HCT116 (cell line): ENCODE measurements around the gene FERMT2. TPM values are rescaled to one million over a fixed set of nuclear protein-coding genes. Genes with fewer than 3 reads are reported as not detected.

Source experiments
- ATAC-seq: fragments of 200-7000 bp; cut with Tn5 transposase; 2 replicates; pipeline ENCODE4 v1.9.1; 2020; ENCODE audit warnings: mild to moderate bottlenecking, moderate library complexity
- BruUV-seq: library from RNA; stranded (reverse); fragments of 400-500 nt; replicated peaks from 2 replicates; lab custom pipeline; 2021; lab: Mats Ljungman, UMichigan
- CTCF ChIA-PET: fragments of 300-600 bp; sonication (Branson Sonifier 250); formaldehyde crosslinking; loops from one replicate; lab custom pipeline; 2021; ENCODE audit warnings: antibody characterized with exemption; lab: Charles Lee
- POLR2A ChIA-PET: fragments of 300-600, 350-600 bp; sonication (Branson Sonifier 250); formaldehyde crosslinking; loops from one replicate; lab custom pipeline; 2021; ENCODE audit warnings: antibody characterized with exemption; lab: Charles Lee
- RAD21 ChIA-PET, 2 experiments: fragments of 300-600 bp; sonication (Branson Sonifier 250); formaldehyde crosslinking; loops; one replicate each; lab custom pipeline; 2023; ENCODE audit warnings: low total read pairs in 2 of 2; ENCODE audit not compliant: uncharacterized antibody in 2 of 2, unreplicated experiment in 2 of 2, low non-redundant PET in 1 of 2; lab: Charles Lee
- DNase-seq: peaks from one replicate; pipeline ENCODE4 v3.0.0-alpha.2; 2010; ENCODE audit warnings: low read depth, low spot score
- H2AFZ ChIP-seq: fragments of 200-600 bp; shearing (Covaris generic), sonication (generic); 2 replicates; pipeline ENCODE4 v1.6.1; 2017; ENCODE audit warnings: low read depth, mixed run types, mixed read lengths, antibody characterized with exemption, low read length; ENCODE audit not compliant: poor library complexity, severe bottlenecking
- H3K27ac ChIP-seq: 2 replicates; pipeline ENCODE4 v1.5.1; 2012; ENCODE audit warnings: low read depth, low read length
- H3K27me3 ChIP-seq: fragments of 200-600 bp; sonication (generic); 2 replicates; pipeline ENCODE4 v1.6.1; 2016; ENCODE audit warnings: mixed run types, low read length, mixed read lengths; ENCODE audit not compliant: insufficient read depth
- H3K36me3 ChIP-seq, 2 experiments: fragments of 200-500 bp in 1 of 2; fragments of 200-600 bp in 1 of 2; sonication (Bioruptor generic) in 1 of 2; sonication (generic) in 1 of 2; 2 replicates each; pipeline versions ENCODE4 v1.5.1 to v1.6.1; 2014 to 2016; ENCODE audit warnings: low read length in 2 of 2, inconsistent platforms in 1 of 2, mixed read lengths in 1 of 2, mixed run types in 1 of 2; ENCODE audit not compliant: insufficient read depth in 2 of 2, control insufficient read depth in 1 of 2
- H3K4me1 ChIP-seq, 2 experiments: fragments of 200-600 bp in 1 of 2; sonication (generic) in 1 of 2; 2 replicates each; pipeline versions ENCODE4 v1.5.1 to v1.6.1; 2012 to 2017; ENCODE audit warnings: low read length in 2 of 2, inconsistent platforms in 1 of 2, mild to moderate bottlenecking in 1 of 2, mixed read lengths in 1 of 2, mixed run types in 1 of 2, moderate library complexity in 1 of 2; ENCODE audit not compliant: insufficient read depth in 2 of 2, control insufficient read depth in 1 of 2
- H3K4me2 ChIP-seq: fragments of 200-600 bp; sonication (generic); 2 replicates; pipeline ENCODE4 v1.6.1; 2017; ENCODE audit warnings: mixed run types, low read length, mixed read lengths
- H3K4me3 ChIP-seq, 2 experiments: fragments of 200-600 bp in 1 of 2; sonication (generic) in 1 of 2; replicated peaks in 1 of 2; 2 replicates each; pipeline ENCODE4 v1.5.1; 2011 to 2016; ENCODE audit warnings: low read length in 2 of 2, control low read depth in 1 of 2, low read depth in 1 of 2, mild to moderate bottlenecking in 1 of 2, mixed read lengths in 1 of 2, mixed run types in 1 of 2
- H3K79me2 ChIP-seq: fragments of 200-600 bp; sonication (generic); 2 replicates; pipeline ENCODE4 v1.6.1; 2017; ENCODE audit warnings: mild to moderate bottlenecking, mixed run types, low read length, moderate library complexity, mixed read lengths; ENCODE audit not compliant: insufficient read depth
- H3K9ac ChIP-seq: fragments of 200-600 bp; sonication (generic); 2 replicates; pipeline ENCODE4 v1.6.1; 2016; ENCODE audit warnings: low read length, mixed read lengths
- H3K9me2 ChIP-seq: fragments of 200-600 bp; sonication (generic), shearing (Covaris generic); 2 replicates; pipeline ENCODE4 v1.6.1; 2017; ENCODE audit warnings: mixed run types, mild to moderate bottlenecking, moderate library complexity; ENCODE audit not compliant: insufficient read depth
- H3K9me3 ChIP-seq, 2 experiments: fragments of 200-500 bp in 1 of 2; fragments of 200-600 bp in 1 of 2; sonication (Bioruptor generic) in 1 of 2; sonication (generic) in 1 of 2; 2 replicates each; pipeline ENCODE4 v1.6.1; 2014 to 2017; ENCODE audit warnings: low read length in 2 of 2, mixed read lengths in 2 of 2, inconsistent platforms in 1 of 2, low read depth in 1 of 2, mild to moderate bottlenecking in 1 of 2, mixed run types in 1 of 2, moderate library complexity in 1 of 2; ENCODE audit not compliant: control insufficient read depth in 1 of 2, insufficient read depth in 1 of 2
- H4K20me1 ChIP-seq: fragments of 200-600 bp; sonication (generic), shearing (Covaris generic); 2 replicates; pipeline ENCODE4 v1.6.1; 2017; ENCODE audit warnings: mixed run types, mild to moderate bottlenecking, moderate library complexity; ENCODE audit not compliant: insufficient read depth
- CBX3 ChIP-seq: IDR thresholded peaks from 2 replicates; pipeline ENCODE4 v1.6.1; 2012; ENCODE audit warnings: low read depth
- EGR1 ChIP-seq: IDR thresholded peaks from 2 replicates; pipeline ENCODE4 v1.6.1; 2012; ENCODE audit warnings: low read depth
- EZH2 ChIP-seq: fragments of 200-600 bp; sonication (generic); IDR thresholded peaks from 2 replicates; pipeline ENCODE4 v1.6.1; 2017; ENCODE audit warnings: antibody characterized with exemption, mixed run types
- RAD21 ChIP-seq: IDR thresholded peaks from 2 replicates; pipeline ENCODE4 v1.6.1; 2012; ENCODE audit warnings: low read depth, mild to moderate bottlenecking
- SIN3A ChIP-seq: IDR thresholded peaks from 2 replicates; pipeline ENCODE4 v1.6.1; 2012; ENCODE audit warnings: low read depth
- SP1 ChIP-seq: IDR thresholded peaks from 2 replicates; pipeline ENCODE4 v1.6.1; 2012; ENCODE audit warnings: low read depth
- TCF7L2 ChIP-seq: IDR thresholded peaks from 2 replicates; pipeline ENCODE4 v1.7.0; 2011; ENCODE audit warnings: borderline replicate concordance, inconsistent platforms; ENCODE audit not compliant: insufficient read depth, insufficient read length; ENCODE audit errors: extremely low read depth
- YY1 ChIP-seq: IDR thresholded peaks from 2 replicates; pipeline ENCODE4 v1.6.1; 2011; ENCODE audit warnings: low read length, low read depth, moderate library complexity, mild to moderate bottlenecking; ENCODE audit not compliant: insufficient replicate concordance; ENCODE audit errors: extremely low read depth
- ZNF274 ChIP-seq: fragments of 200-500 bp; sonication (Bioruptor generic); IDR thresholded peaks from 2 replicates; pipeline ENCODE4 v1.6.1; 2014; ENCODE audit warnings: mild to moderate bottlenecking, low read depth, low read length, inconsistent platforms
- intact Hi-C: fragments of 100-400 bp; cut with micrococcal nuclease; formaldehyde crosslinking; loops from 2 replicates; pipeline ENCODE4 v1.10.0; 2022
- total RNA-seq: library from RNA; stranded (reverse); gene quantifications from one replicate; pipeline ENCODE4 v1.2.1, GENCODE V29; 2021; ENCODE audit not compliant: unreplicated experiment
- TF ChIP-seq, protein P1 (sequence below): IDR thresholded peaks from 2 replicates; pipeline ENCODE4 v1.6.1; 2012
- TF ChIP-seq, protein P2 (sequence below), 3 experiments: fragments of 200-600 bp in 1 of 3; sonication (generic) in 1 of 3; IDR thresholded peaks in 2 of 3; conservative IDR thresholded peaks in 1 of 3; 2 replicates each; pipeline ENCODE4 v1.5.1; 2012 to 2017; ENCODE audit warnings: low read depth in 2 of 3, low read length in 2 of 3, antibody characterized with exemption in 1 of 3, borderline replicate concordance in 1 of 3, control low read depth in 1 of 3, mild to moderate bottlenecking in 1 of 3, mixed read lengths in 1 of 3, mixed run types in 1 of 3, moderate library complexity in 1 of 3; ENCODE audit not compliant: insufficient read depth in 1 of 3
- TF ChIP-seq, protein P3 (sequence below): IDR thresholded peaks from 2 replicates; pipeline ENCODE4 v1.6.1; 2012

FERMT2 gene
- total RNA-seq, 1 experiment from 2014 or later = 24.8 TPM

DNA sequence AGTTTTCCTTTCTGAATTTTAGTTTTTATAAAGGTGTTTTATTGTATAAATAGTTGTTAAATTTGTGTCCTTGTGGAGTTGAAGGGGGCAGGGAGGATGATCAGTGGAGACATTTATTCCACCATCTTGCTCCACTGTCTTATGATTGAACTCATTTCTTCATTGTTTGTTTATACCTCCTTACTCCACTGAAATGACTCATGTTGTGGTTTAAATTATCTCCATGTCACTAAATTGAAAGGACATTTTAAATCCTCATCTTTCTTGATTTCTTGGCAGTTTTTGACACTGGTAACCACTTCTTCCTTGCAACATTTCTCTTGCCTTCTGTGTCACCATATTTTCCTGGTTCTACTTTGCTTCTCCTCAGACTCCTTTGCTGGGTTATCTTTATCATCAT lies 23.6 kb upstream of the FERMT2 start:
- H3K27ac ChIP-seq = no peak overlapping the region
- H3K9me3 ChIP-seq = no peaks in the 10 kb centered on the region
- H3K4me2 ChIP-seq = no peak overlapping the region
- H3K79me2 ChIP-seq = no peaks in the 10 kb centered on the region
- RAD21 ChIA-PET = no interaction called here
- intact Hi-C loops = no loop called here
- H3K9ac ChIP-seq = no peak overlapping the region
- H3K36me3 ChIP-seq = no peaks in the 10 kb centered on the region
- POLR2A ChIA-PET = no interaction called here
- no peak for ATAC-seq
- DNase-seq = no peak
- BruUV-seq = no TSS peak
- CTCF ChIA-PET = no interaction called here
- H2AFZ ChIP-seq = no peak overlapping the region
- H4K20me1 ChIP-seq = no peaks in the 10 kb centered on the region
- H3K4me1 ChIP-seq = no peaks in the 10 kb centered on the region
- no peak overlapping the region for H3K4me3 ChIP-seq
- no peaks in the 10 kb centered on the region for H3K27me3 ChIP-seq
- TF ChIP-seq RAD21 = no peak
- TF ChIP-seq, protein P1, sequence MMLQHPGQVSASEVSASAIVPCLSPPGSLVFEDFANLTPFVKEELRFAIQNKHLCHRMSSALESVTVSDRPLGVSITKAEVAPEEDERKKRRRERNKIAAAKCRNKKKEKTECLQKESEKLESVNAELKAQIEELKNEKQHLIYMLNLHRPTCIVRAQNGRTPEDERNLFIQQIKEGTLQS = no peak
- no peak for TF ChIP-seq YY1
- no peak for TF ChIP-seq SIN3A
- TF ChIP-seq TCF7L2 = no peak
- no peak for TF ChIP-seq EZH2
- TF ChIP-seq ZNF274 = no peak
- no peaks in the 10 kb centered on the region for H3K9me2 ChIP-seq

DNA sequence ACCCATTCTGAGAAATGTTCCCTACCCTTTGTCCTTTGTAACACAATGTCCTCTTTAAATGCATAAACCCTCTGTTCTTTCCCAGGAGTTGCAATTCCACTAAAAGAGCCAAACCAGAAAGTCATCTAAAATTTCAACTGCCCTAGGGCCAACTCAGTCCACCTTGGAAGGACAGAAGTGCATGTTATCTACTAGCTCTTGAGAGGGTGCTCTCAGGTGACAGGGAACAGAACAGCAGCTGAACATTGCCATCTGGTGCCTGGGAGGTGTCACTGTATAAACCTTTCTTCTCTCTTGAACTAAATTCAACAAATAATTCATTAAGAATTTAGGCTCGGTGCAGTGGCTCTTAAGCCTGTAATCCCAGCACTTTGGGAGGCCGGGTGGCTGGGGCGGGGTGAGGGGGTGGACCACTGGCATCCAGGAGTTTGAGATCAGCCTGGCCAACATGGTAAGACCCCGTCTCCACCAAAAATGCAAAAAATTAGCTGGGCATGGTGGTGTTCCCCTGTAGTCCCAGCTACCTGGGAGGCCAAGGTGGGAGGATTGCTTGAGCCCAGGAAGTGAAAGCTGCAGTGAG lies 10.3 kb upstream of the FERMT2 start:
- Histone ChIP-seq H2AFZ (peak overlapping the region; percentile 2), H3K4me1 (0 out of 4 replicates have a peak, but pooled peaks cover 0 to 6% of the 10 kb centered on the region in 2 experiments)
- TF ChIP-seq, protein P2, sequence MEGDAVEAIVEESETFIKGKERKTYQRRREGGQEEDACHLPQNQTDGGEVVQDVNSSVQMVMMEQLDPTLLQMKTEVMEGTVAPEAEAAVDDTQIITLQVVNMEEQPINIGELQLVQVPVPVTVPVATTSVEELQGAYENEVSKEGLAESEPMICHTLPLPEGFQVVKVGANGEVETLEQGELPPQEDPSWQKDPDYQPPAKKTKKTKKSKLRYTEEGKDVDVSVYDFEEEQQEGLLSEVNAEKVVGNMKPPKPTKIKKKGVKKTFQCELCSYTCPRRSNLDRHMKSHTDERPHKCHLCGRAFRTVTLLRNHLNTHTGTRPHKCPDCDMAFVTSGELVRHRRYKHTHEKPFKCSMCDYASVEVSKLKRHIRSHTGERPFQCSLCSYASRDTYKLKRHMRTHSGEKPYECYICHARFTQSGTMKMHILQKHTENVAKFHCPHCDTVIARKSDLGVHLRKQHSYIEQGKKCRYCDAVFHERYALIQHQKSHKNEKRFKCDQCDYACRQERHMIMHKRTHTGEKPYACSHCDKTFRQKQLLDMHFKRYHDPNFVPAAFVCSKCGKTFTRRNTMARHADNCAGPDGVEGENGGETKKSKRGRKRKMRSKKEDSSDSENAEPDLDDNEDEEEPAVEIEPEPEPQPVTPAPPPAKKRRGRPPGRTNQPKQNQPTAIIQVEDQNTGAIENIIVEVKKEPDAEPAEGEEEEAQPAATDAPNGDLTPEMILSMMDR (IDR thresholded peaks at IDR 0.05 in 2 of 3, conservative IDR thresholded peaks at IDR 0.05 in 1 of 3; ENCODE audit: borderline replicate concordance in 1 of 3, insufficient read depth in 1 of 3, low read depth in 2 of 3, low read length in 2 of 3) = peak; percentile 69 to 78 (median 71)
- peak; percentile 89 for TF ChIP-seq RAD21
- no peak for TF ChIP-seq EGR1
- TF ChIP-seq SP1 = no peak
- TF ChIP-seq, protein P1 = no peak
- peak; percentile 58 for TF ChIP-seq CBX3
- TF ChIP-seq, protein P3, sequence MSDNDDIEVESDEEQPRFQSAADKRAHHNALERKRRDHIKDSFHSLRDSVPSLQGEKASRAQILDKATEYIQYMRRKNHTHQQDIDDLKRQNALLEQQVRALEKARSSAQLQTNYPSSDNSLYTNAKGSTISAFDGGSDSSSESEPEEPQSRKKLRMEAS = no peak

More for the DNA sequence above, 10.3 kb upstream of the FERMT2 start:
- intact Hi-C loops = loop anchor here (1.0 to 5.0 kb wide), 2 partner anchors 138 to 664 kb away; no protein-coding TSS in a partner anchor
- DNase-seq (peak; percentile 58), ATAC-seq (peak; percentile 98)
- no peaks in the 10 kb centered on the region for H3K36me3 ChIP-seq
- ChIA-PET CTCF (interaction anchor here (0.7 to 2.4 kb wide), 10 partner anchors 9 to 345 kb away, joined by 3 to 18 read pairs (median 4); partner anchors contain the start of genes FERMT2 and STYX), RAD21 (interaction anchor here (0.6 to 1.1 kb wide), 7 partner anchors 8 to 137 kb away, joined by 3 to 13 read pairs (median 4); no protein-coding TSS in a partner anchor), POLR2A (interaction anchor here (0.9 to 1.4 kb wide), 3 partner anchors 9 to 12 kb away, joined by 3 to 5 read pairs (median 4); partner anchors contain the start of gene FERMT2)
- H3K9me2 ChIP-seq = no peaks in the 10 kb centered on the region
- peak overlapping the region; percentile 8; the same call in 1 of the 2 replicates for H3K4me2 ChIP-seq
- H3K27ac ChIP-seq = no peak overlapping the region
- H3K9ac ChIP-seq = no peak overlapping the region
- no peaks in the 10 kb centered on the region for H3K27me3 ChIP-seq
- H3K4me3 ChIP-seq = no peak overlapping the region
- no TSS peak for BruUV-seq
- H3K79me2 ChIP-seq = no peaks in the 10 kb centered on the region
- H3K9me3 ChIP-seq = no peaks in the 10 kb centered on the region
- H4K20me1 ChIP-seq = no peaks in the 10 kb centered on the region
